Kidney epithelial cell (primary cell): Measurements from ENCODE around the gene TMIGD2. TPM values are rescaled to one million over a fixed set of nuclear protein-coding genes. Genes with fewer than 3 reads are reported as not detected.

ENCODE experiments used
- DNase-seq: peaks from one replicate; pipeline ENCODE4 v3.0.0-alpha.2; 2010; ENCODE audit warnings: low read depth
- H3K27me3 ChIP-seq: 2 replicates; pipeline ENCODE4 v1.6.0; 2011; ENCODE audit warnings: low read length; ENCODE audit not compliant: control insufficient read depth, insufficient read depth
- H3K36me3 ChIP-seq: 2 replicates; pipeline ENCODE4 v1.5.1; 2011; ENCODE audit warnings: low read length; ENCODE audit not compliant: control insufficient read depth, insufficient read depth
- H3K4me3 ChIP-seq: 2 replicates; pipeline ENCODE4 v1.5.1; 2011; ENCODE audit warnings: low read depth, mild to moderate bottlenecking, control low read depth, low read length
- total RNA-seq: library from RNA; depleted of rRNA; stranded (reverse); fragments of >200 nt; gene quantifications from 2 replicates; pipeline ENCODE4 v1.2.3, GENCODE V29; 2015
- TF ChIP-seq, protein P1 (sequence below): IDR thresholded peaks from 2 replicates; pipeline ENCODE4 v1.5.1; 2011; ENCODE audit warnings: mild to moderate bottlenecking, moderate library complexity, low read length, control low read depth, inconsistent platforms; ENCODE audit not compliant: insufficient read depth, poor library complexity, severe bottlenecking

TMIGD2 gene
- total RNA-seq, 1 donor from 2014 or later: not detected

DNA sequence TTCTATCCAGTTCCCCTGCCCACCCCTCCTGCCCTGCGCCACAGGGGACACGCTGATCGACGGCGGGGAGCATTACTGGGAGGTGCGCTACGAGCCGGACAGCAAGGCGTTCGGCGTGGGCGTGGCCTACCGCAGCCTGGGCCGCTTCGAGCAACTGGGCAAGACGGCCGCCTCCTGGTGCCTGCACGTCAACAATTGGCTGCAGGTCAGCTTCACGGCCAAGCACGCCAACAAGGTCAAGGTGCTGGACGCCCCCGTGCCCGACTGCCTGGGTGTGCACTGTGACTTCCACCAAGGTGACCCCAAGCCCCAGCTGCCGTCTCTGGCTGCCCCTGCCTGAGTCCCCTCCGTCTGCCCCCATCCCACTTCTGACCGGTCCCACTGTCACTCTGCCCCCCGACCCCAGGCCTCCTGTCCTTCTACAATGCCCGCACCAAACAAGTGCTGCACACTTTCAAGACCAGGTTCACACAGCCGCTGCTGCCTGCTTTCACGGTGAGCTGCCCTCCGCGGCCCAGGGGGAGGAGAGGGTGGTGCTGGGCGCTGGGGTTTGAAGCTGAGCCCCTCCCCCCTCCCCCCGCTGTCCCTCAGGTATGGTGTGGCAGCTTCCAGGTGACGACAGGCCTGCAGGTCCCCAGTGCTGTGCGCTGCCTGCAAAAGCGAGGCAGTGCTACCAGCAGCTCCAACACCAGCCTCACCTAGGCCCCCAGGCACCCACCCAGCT is 20.9 kb upstream of the TMIGD2 start:
- H3K36me3 ChIP-seq: no peaks in the 10 kb centered on the region

DNA sequence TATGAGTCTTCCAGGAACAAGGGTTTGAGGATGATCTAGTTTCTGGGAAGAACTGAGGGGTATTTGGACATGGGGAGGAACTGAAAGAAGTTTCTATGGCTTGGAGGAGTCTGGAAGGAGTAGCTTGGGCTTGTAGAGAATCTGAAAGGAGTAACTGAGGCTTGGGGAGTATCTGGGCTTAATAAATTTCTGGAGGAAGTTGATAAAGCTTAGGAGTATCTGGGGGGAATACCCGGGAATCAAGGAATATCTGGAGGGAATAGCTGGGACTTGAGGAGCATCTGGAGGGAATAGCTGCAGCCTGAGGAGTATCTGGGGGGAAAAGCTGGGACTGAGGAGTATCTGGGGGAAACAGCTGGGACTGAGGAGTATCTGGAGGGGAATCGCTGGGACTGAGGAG is 18.2 kb upstream of the TMIGD2 start:
- Histone ChIP-seq H3K27me3 (no peaks in the 10 kb centered on the region), H3K36me3 (no peaks in the 10 kb centered on the region), H3K4me3 (no peak overlapping the region)
- DNase-seq: no peak
- TF ChIP-seq, protein P1, sequence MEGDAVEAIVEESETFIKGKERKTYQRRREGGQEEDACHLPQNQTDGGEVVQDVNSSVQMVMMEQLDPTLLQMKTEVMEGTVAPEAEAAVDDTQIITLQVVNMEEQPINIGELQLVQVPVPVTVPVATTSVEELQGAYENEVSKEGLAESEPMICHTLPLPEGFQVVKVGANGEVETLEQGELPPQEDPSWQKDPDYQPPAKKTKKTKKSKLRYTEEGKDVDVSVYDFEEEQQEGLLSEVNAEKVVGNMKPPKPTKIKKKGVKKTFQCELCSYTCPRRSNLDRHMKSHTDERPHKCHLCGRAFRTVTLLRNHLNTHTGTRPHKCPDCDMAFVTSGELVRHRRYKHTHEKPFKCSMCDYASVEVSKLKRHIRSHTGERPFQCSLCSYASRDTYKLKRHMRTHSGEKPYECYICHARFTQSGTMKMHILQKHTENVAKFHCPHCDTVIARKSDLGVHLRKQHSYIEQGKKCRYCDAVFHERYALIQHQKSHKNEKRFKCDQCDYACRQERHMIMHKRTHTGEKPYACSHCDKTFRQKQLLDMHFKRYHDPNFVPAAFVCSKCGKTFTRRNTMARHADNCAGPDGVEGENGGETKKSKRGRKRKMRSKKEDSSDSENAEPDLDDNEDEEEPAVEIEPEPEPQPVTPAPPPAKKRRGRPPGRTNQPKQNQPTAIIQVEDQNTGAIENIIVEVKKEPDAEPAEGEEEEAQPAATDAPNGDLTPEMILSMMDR: no peak

More for the DNA sequence above, 20.9 kb upstream of the TMIGD2 start:
- Histone ChIP-seq H3K27me3 (no peaks in the 10 kb centered on the region), H3K4me3 (no peak overlapping the region)
- DNase-seq: no peak
- TF ChIP-seq, protein P1: no peak

DNA sequence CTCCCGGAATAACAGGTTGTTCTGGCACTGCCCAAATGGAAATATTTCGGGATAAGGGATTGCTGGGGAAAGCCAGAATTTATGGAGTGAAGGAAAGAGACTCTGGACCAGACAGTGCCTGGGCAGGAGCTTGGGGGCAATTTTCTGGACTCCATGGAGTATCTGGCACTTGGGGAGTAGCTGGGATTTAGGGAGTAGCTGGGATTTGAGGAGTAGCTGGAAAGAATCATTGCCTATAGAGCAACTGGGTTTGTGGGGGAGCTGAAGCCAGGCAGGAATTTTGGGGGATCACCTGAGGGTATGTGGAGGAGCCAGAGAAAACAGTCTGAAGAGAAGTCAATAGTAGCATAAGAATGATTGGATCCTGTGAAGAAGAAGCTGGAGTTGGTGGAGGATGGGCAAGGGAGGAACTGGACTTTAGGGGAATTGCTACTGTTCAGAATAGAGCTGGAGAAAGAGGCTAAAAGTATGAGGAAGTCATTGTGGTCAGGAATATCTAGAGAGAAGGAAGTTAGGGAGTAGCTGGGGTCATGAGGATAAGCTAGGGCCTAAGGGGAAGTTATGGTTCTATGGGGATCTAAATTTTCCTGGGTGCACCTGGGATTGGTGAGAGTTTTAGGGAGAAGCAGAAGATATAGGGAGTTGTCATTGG is 17.0 kb upstream of the TMIGD2 start:
- no peaks in the 10 kb centered on the region for H3K36me3 ChIP-seq
- TF ChIP-seq, protein P1: no peak
- no peaks in the 10 kb centered on the region for H3K27me3 ChIP-seq
- no peak for DNase-seq
- no peak overlapping the region for H3K4me3 ChIP-seq

DNA sequence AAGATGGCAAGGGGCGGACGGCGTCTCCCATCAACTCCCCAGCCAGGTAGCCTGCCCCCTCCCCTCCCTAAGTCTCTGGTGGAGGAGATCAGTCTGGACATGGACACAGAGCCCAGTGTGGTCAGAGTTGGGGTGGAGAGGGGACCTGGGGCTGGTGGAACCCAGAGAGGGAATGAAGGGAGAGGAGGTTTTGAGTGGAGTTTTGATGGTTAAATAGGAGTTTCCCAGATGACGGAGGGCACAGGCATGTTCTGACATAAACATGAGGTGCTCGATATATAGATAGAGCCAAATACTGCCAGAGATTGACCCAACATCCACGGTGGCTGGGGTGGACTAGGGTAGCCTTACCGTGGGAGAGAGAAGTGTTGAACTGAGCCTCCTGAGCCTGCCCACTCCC is 16.3 kb upstream of the TMIGD2 start:
- TF ChIP-seq, protein P1: no peak
- no peaks in the 10 kb centered on the region for H3K36me3 ChIP-seq
- H3K4me3 ChIP-seq: no peak overlapping the region

DNA sequence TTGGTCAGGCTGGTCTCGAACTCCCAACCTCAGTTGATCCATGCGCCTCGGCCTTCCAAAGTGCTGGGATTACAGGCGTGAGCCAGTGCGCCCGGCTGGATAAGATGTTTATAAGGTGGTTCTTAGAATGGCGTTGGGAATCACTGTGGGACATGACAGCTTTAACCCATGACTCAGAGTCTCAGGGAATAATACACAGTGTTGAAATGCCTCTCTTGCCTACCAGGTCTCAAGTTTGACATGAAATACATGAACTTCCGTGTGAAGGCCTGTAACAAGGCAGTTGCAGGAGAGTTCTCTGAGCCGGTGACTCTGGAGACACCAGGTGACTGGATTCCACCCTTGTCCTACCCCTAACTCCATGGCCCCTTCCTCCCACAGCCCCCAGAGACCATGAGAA is 14.8 kb upstream of the TMIGD2 start:
- H3K27me3 ChIP-seq: no peaks in the 10 kb centered on the region
- no peak for DNase-seq
- TF ChIP-seq, protein P1: no peak
- H3K36me3 ChIP-seq: no peaks in the 10 kb centered on the region
- H3K4me3 ChIP-seq: no peak overlapping the region

More for the DNA sequence above, 16.3 kb upstream of the TMIGD2 start:
- DNase-seq: no peak
- H3K27me3 ChIP-seq: no peaks in the 10 kb centered on the region
